H9 (cell line): ENCODE results near the gene PIK3CD. TPM values are rescaled to one million over a fixed set of nuclear protein-coding genes. Genes with fewer than 3 reads are reported as not detected.

Experiments used
- DNase-seq: peaks from one replicate; pipeline ENCODE4 v3.0.0-alpha.2; 2017
- H2AFZ ChIP-seq: one replicate; pipeline ENCODE4 v1.6.1; 2013; ENCODE audit warnings: mild to moderate bottlenecking, low read length, control low read depth, moderate library complexity
- H2AK5ac ChIP-seq: 2 replicates; pipeline ENCODE4 v1.6.1; 2013; ENCODE audit warnings: low read length, control low read depth, mixed read lengths; ENCODE audit not compliant: insufficient read length
- H2BK120ac ChIP-seq: one replicate; pipeline ENCODE4 v1.6.1; 2013; ENCODE audit warnings: low read depth, mild to moderate bottlenecking, low read length, control low read depth, inconsistent platforms; ENCODE audit not compliant: poor library complexity, severe bottlenecking
- H2BK12ac ChIP-seq: 2 replicates; pipeline ENCODE4 v1.6.1; 2013; ENCODE audit warnings: low read length, control low read depth, mixed read lengths, low read depth; ENCODE audit not compliant: insufficient read length
- H2BK15ac ChIP-seq: 2 replicates; pipeline ENCODE4 v1.6.1; 2013; ENCODE audit warnings: low read depth, low read length, control low read depth
- H2BK20ac ChIP-seq: one replicate; pipeline ENCODE4 v1.6.1; 2013; ENCODE audit warnings: low read depth, mild to moderate bottlenecking, low read length, control low read depth, inconsistent platforms; ENCODE audit not compliant: poor library complexity, severe bottlenecking
- H2BK5ac ChIP-seq: 2 replicates; pipeline ENCODE4 v1.6.1; 2013; ENCODE audit warnings: low read length, control low read depth, mixed read lengths; ENCODE audit not compliant: insufficient read length
- H3K14ac ChIP-seq: 2 replicates; pipeline ENCODE4 v1.6.1; 2013; ENCODE audit warnings: low read length, control low read depth; ENCODE audit not compliant: insufficient read depth
- H3K18ac ChIP-seq: 2 replicates; pipeline ENCODE4 v1.6.1; 2013; ENCODE audit warnings: low read depth, mild to moderate bottlenecking, mixed read lengths, low read length, control low read depth; ENCODE audit not compliant: insufficient read length
- H3K23ac ChIP-seq: 2 replicates; pipeline ENCODE4 v1.6.1; 2013; ENCODE audit warnings: low read length, control low read depth, mixed read lengths, low read depth; ENCODE audit not compliant: insufficient read length
- H3K23me2 ChIP-seq: 2 replicates; pipeline ENCODE4 v1.6.1; 2013; ENCODE audit warnings: low read depth, mild to moderate bottlenecking, mixed read lengths, low read length, control low read depth; ENCODE audit not compliant: insufficient read length, poor library complexity, severe bottlenecking
- H3K27ac ChIP-seq: 2 replicates; pipeline ENCODE4 v1.5.1; 2013; ENCODE audit warnings: low read length, control low read depth, mixed read lengths, low read depth; ENCODE audit not compliant: insufficient read length
- H3K27me3 ChIP-seq: 2 replicates; pipeline ENCODE4 v1.6.1; 2013; ENCODE audit warnings: low read length, control low read depth, inconsistent platforms; ENCODE audit not compliant: insufficient read depth
- H3K4ac ChIP-seq: 2 replicates; pipeline ENCODE4 v1.6.1; 2013; ENCODE audit warnings: low read depth, mild to moderate bottlenecking, control low read depth, inconsistent platforms, low read length, moderate library complexity
- H3K4me1 ChIP-seq: 2 replicates; pipeline ENCODE4 v1.6.1; 2013; ENCODE audit warnings: low read length, control low read depth, inconsistent platforms; ENCODE audit not compliant: insufficient read depth
- H3K4me2 ChIP-seq: 2 replicates; pipeline ENCODE4 v1.6.1; 2013; ENCODE audit warnings: low read length, control low read depth, mixed read lengths; ENCODE audit not compliant: insufficient read length, insufficient read depth
- H3K56ac ChIP-seq: 2 replicates; pipeline ENCODE4 v1.6.1; 2013; ENCODE audit warnings: low read depth, mild to moderate bottlenecking, mixed read lengths, low read length, control low read depth; ENCODE audit not compliant: insufficient read length
- H3K79me1 ChIP-seq: 2 replicates; pipeline ENCODE4 v1.6.1; 2013; ENCODE audit warnings: low read depth, mild to moderate bottlenecking, moderate library complexity, low read length, control low read depth, inconsistent platforms; ENCODE audit not compliant: insufficient read depth, poor library complexity, severe bottlenecking
- H3K79me2 ChIP-seq: 2 replicates; pipeline ENCODE4 v1.6.1; 2013; ENCODE audit warnings: low read length, control low read depth, inconsistent platforms; ENCODE audit not compliant: insufficient read depth
- H3K9ac ChIP-seq: 2 replicates; pipeline ENCODE4 v1.6.1; 2013; ENCODE audit warnings: low read length, control low read depth, mixed read lengths; ENCODE audit not compliant: insufficient read length; ENCODE audit errors: extremely low read depth
- H3K9me3 ChIP-seq: one replicate; pipeline ENCODE4 v1.6.1; 2013; ENCODE audit warnings: low read depth, low read length, inconsistent platforms; ENCODE audit not compliant: control insufficient read depth
- H3T11ph ChIP-seq: one replicate; pipeline ENCODE4 v1.6.1; 2013; ENCODE audit warnings: mild to moderate bottlenecking, low read length, control low read depth, inconsistent platforms
- H4K20me1 ChIP-seq: one replicate; pipeline ENCODE4 v1.6.1; 2013; ENCODE audit not compliant: control insufficient read depth, insufficient read length, insufficient read depth
- H4K5ac ChIP-seq: 2 replicates; pipeline ENCODE4 v1.6.1; 2013; ENCODE audit warnings: low read depth, mild to moderate bottlenecking, mixed read lengths, low read length, control low read depth; ENCODE audit not compliant: insufficient read length
- H4K8ac ChIP-seq: replicated peaks from 2 replicates; pipeline ENCODE4 v1.6.1; 2013; ENCODE audit warnings: low read length, control low read depth, mixed read lengths, low read depth; ENCODE audit not compliant: insufficient read length
- H4K91ac ChIP-seq: 2 replicates; pipeline ENCODE4 v1.6.1; 2013; ENCODE audit warnings: low read depth, mild to moderate bottlenecking, moderate library complexity, mixed read lengths, low read length, control low read depth; ENCODE audit not compliant: insufficient read length
- H3K27ac Mint-ChIP-seq, 3 experiments: 2 replicates in 2 of 3; 3 replicates in 1 of 3; pipeline ENCODE4 v1.8.0; 2020 to 2021; ENCODE audit warnings: mixed read lengths in 3 of 3, mild to moderate bottlenecking in 1 of 3, moderate library complexity in 1 of 3
- H3K27me3 Mint-ChIP-seq: 2 replicates; pipeline ENCODE4 v1.8.0; 2021; ENCODE audit warnings: low read depth, mild to moderate bottlenecking, moderate library complexity, mixed read lengths
- H3K36me3 Mint-ChIP-seq, 3 experiments: 2 replicates in 2 of 3; 3 replicates in 1 of 3; pipeline ENCODE4 v1.8.0; 2020 to 2021; ENCODE audit warnings: low read depth in 3 of 3, mixed read lengths in 3 of 3; ENCODE audit not compliant: insufficient read depth in 1 of 3
- H3K4me1 Mint-ChIP-seq, 2 experiments: 2 replicates each; pipeline ENCODE4 v1.8.0; 2020; ENCODE audit warnings: mixed read lengths in 2 of 2
- H3K4me3 Mint-ChIP-seq, 2 experiments: 2 replicates in 1 of 2; 3 replicates in 1 of 2; pipeline ENCODE4 v1.8.0; 2020 to 2021; ENCODE audit warnings: mild to moderate bottlenecking in 2 of 2, mixed read lengths in 2 of 2, moderate library complexity in 1 of 2
- H3K9me3 Mint-ChIP-seq, 2 experiments: 2 replicates in 1 of 2; 3 replicates in 1 of 2; pipeline ENCODE4 v1.8.0; 2020; ENCODE audit warnings: mild to moderate bottlenecking in 2 of 2, mixed read lengths in 2 of 2, moderate library complexity in 1 of 2
- CTCF ChIP-seq: fragments of 200-600 bp; sonication (generic); conservative IDR thresholded peaks from 3 replicates; pipeline ENCODE4 v1.8.0; 2021; ENCODE audit warnings: antibody characterized with exemption, mild to moderate bottlenecking
- WGBS: extraction: QIAGEN DNeasy Blood & Tissue Kit; methylation state at CpG from one replicate; pipeline ENCODE4 v1.1.7; 2013; ENCODE audit warnings: missing lambda C conversion rate, low lambda C conversion rate, mixed read lengths; ENCODE audit not compliant: insufficient read length; ENCODE audit errors: extremely low coverage; 5-methylcytosine and 5-hydroxymethylcytosine counted together
- total RNA-seq: library from RNA; stranded (reverse); gene quantifications from 2 replicates; pipeline ENCODE4 v1.2.1, GENCODE V29; 2021

Gene PIK3CD
- total RNA-seq, 1 experiment from 2014 or later: 10.0 TPM

- Histone ChIP-seq H4K91ac (no peak overlapping the region), H3K79me1 (no peaks in the 10 kb centered on the region), H2BK20ac (no peak overlapping the region), H2BK15ac (no peak overlapping the region), H3K4me1 (no peaks in the 10 kb centered on the region), H3T11ph (no peak overlapping the region), H2BK5ac (no peak overlapping the region), H3K23ac (no peak overlapping the region), H3K56ac (no peak overlapping the region), H4K8ac (no peak overlapping the region), H2AFZ (no peak overlapping the region), H2BK120ac (no peak overlapping the region), H3K23me2 (no peaks in the 10 kb centered on the region), H3K4ac (no peak overlapping the region), H3K9ac (no peak overlapping the region), H3K18ac (no peak overlapping the region), H3K27me3 (no peaks in the 10 kb centered on the region), H2BK12ac (no peak overlapping the region), H2AK5ac (no peak overlapping the region), H3K4me2 (no peak overlapping the region), H3K27ac (no peak overlapping the region), H4K5ac (no peak overlapping the region), H3K14ac (no peak overlapping the region), H3K79me2 (no peaks in the 10 kb centered on the region), H4K20me1 (no peaks in the 10 kb centered on the region), H3K9me3 (no peaks in the 10 kb centered on the region)
- WGBS: no CpG with 5 or more reads among the region's 6 CpGs
- H3K27me3 Mint-ChIP-seq: peaks cover 9% of the 10 kb centered on the region
- no peak for DNase-seq
- no peaks in the 10 kb centered on the region for H3K4me1 Mint-ChIP-seq
- H3K4me3 Mint-ChIP-seq: no peak overlapping the region
- H3K36me3 Mint-ChIP-seq: no peaks in the 10 kb centered on the region; a peak in 1 of 7 replicates
- H3K9me3 Mint-ChIP-seq: no peaks in the 10 kb centered on the region
- H3K27ac Mint-ChIP-seq: no peak overlapping the region
- TF ChIP-seq CTCF: no peak
Measured at GRCh38 chr1:9663257-9663656, 11.7 kb downstream of the PIK3CD start.
